Suppressor macrophage treated with lipopolysaccharide for 1 hour (primary cell): Measurements from ENCODE around the gene EXOSC3.
"Not testable (repeated sequence)": the region's sequence is repeated elsewhere in the genome, so short reads cannot be mapped to it uniquely, and the experiment has no call there.

ENCODE experiments used
- DNase-seq, 3 donors: peaks; one replicate each; pipeline ENCODE4 v3.0.0-alpha.2; 2020 to 2022

The EXOSC3 gene

DNA sequence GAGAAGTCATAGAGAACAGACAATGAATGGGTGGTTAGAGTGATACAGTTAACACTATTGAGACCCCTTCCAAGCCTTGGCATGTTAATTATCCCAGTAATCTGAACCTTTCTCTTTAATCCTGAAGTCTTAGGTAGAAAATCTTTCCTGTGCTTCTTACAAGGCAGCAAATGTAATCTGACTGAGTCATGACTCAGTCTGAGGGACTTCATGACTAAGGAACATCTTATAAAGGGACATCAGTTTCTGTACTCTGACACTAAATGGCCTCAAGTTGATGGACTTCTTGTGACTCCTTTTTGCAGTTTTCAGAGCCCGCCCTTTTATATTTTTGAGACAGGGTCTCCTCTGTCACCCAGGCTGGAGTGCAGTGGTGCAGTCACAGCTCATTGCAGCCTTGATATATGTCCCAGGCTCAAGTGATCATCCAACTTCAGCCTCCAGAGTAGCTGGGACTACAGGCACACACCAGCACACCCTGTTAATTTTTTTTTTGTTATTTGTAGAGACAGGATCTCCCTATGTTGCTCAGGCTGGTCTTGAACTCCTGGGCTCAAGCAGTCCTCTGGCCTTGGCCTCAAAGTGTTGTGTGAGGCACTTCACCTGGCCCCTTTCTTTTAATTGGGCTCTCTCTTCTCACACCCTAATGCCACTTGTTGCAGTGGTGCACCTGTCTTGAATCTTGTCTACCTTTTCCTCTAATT, 9.5 kb downstream of the EXOSC3 start:
- DNase-seq: no peak

DNA sequence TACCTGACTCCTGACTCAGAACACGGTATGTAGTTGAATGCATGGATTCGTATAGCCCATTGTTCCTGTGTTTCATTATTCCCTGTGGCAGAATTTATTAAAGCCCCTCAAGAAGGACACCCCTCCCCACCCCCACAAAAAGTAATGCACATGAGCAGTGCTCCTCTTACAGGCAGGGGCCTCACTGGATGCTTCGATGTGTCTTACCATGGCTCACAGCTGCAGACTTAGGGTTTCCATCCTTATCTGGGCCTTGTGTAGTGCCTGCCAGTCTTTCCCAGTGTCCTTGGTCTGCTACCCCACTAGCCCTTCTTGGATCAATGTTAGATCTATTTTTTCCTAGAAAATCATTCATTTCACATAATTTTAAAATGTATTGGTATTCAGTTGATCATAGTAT, 14.9 kb downstream of the EXOSC3 start:
- no peak for DNase-seq

DNA sequence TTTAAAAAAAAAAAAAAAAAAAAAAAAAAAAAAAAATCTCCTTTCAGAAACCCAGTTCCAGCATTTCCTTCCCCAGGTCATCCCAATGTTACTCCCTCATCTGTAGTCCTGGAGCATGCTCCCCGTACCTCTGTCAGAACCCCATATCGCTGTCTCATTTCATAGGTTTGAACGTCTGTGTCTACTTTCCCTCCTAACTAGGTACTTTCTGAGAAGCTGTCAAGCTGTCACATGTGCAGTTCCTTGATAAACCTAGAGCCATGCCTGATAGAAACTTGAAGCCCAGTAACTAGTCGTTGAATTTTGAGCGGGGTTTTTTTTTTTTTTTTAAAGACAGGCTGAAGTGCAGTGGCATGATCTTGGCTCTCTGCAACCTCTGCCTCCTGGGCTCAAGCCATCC, 15.6 kb downstream of the EXOSC3 start:
- DNase-seq: no peak

DNA sequence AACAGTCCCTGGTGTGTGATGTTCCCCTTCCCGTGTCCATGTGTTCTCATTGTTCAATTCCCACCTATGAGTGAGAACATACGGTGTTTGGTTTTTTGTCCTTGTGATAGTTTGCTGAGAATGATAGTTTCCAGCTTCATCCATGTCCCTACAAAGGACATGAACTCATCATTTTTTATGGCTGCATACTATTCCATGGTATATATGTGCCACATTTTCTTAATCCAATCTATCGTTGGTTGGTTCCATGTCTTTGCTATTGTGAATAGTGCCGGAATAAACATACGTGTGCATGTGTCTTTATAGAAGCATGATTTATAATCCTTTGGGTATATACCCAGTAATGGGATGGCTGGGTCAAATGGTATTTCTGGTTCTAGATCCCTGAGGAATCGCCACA, 19.6 kb downstream of the EXOSC3 start:
- DNase-seq: not testable (repeated sequence)

DNA sequence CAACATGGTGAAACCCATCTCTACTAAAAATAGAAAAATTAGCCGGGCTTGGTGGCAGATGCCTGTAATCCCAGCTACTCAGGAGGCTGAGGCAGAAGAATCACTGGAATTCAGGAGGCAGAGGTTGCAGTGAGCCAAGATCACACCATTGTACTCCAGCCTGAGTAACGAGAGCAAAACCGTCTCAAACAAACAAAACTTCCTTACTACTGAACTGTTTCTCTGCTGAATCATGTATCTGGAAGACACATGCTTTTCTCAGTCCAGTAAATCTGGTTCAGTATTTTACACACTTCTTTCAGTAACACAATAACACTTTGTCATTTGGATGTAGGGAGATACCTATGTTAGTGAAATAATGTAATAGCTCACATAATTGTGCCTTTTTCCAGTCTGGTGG, 23.4 kb downstream of the EXOSC3 start:
- no peak for DNase-seq

DNA sequence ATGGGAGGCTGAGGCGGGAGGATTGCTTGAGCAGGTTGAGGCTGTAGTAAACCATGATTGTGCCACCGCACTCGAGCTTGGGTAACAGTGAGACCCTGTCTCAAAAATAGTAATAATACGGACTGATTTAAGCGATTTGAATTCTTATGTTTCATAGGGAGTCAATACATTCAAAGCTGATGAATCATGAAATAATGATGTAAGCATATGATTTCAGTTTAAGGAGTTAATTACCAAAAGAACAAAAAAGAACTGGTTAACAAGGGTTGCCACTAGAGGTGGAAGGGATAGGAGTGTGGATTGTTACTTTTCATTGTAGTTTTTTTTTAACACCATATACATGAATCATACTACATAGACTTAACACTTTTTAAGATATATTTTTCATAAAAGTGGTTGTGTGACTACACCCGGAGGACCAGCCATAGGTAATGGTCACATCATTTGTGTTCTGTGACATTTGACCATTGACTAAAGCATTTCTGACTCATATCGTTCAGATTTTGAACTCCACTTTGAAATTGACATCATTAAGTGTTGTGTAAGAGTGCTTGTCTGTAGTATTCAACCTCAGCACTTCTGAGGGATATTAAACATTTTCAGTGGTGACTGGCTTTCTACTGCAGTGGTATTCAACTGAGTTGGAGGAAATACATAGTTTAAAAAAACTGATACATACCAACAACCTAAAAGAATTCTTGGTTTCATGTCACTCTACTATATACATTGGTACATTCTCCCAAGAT, 24.3 kb downstream of the EXOSC3 start:
- peak; percentile 2 to 54 (median 33) for DNase-seq

DNA sequence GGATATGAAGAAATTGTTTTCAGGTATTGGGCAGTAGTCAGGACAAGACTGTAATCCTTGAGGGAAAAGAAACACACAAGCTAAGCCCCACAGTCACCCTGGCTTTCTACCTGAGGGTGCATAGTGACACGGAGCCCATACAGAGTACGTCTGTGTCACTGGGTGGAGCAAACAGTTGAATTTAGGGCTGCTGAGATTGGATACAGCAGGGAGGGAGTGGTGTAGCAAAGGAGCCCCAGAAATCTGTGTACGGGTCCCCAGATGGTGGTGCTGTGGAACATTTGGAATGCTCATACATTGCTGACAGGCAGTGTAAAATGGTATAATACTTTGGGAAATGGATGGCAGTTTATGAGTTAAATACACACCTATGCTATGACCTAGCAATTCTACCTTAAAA, 26.1 kb downstream of the EXOSC3 start:
- no peak for DNase-seq

DNA sequence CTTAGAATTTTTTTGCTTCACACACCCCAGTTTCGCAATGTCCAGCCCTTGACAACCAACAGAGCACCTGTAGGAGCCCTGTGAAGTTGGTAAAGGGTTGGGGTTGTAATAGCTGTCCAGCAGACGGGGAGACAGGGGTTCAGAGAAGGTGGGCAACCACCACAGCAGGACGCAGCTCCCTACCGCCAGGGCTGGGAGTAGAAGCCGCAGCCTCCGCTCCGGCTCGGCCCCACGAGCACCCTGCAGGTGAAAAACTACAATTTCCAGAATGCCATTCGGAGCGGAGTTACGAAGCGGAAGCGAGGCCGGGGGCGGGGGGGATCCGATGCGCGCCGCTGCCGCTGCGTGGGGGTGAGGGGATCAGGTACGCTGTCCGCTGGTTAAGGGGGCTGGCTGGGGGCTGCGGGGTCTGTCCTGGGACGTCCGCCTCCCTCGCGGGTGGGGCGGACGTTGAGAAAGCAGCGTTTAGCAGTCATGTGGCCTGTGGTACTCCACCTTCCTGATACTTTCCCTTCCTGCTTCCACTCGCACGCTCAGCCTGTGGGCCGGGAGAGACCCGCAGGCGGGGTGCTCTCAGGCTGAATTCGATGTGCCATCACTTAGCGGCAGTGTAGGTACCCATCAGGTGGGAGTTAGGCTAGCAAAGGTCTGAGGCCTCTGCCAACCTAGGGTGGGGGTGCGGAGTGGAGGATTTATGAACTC, 31.2 kb downstream of the EXOSC3 start, which contains the start of gene TRMT10B:
Gene TRMT10B (plus strand): TSS at position 317 of the 702 bp plus-strand sequence. CDS start 8,127 bp downstream, outside the sequence.
- DNase-seq: peak; percentile 67 to 84 (median 83)

DNA sequence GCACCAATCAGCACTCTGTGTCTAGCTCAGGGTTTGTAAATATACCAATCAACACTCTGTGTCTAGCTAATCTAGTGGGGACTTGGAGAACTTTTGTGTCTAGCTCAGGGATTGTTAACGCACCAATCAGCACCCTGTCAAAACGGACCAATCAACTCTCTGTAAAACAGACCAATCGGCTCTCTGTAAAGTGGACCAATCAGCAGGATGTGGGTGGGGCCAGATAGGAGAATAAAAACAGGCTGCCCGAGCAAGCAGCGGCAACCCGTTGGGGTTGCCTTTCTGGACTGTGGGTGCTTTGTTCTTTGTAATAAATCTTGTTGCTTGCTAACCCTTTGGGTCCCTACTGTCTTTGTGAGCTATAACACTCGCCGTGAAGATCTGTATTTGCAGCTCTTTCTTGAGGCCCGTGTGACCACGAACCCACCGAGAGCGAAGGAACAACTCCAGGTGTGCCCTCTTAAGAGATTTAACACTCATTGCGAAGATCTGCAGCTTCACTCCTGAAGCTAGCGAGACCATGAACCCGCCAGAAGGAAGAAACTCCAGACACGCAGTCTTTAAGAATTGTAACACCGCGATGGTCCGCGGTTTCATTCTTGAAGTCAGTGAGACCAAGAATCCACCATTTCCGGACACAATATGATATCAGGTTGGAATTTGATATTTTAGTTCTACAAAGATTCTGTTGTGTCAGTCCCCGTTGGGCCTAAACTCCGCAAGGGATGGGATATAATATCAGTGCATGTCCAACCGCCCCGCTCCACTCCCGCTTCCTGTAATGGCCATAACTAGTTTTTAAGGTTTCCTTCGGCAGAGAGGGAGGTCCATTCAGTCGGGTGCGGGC, 32.0 kb downstream of the EXOSC3 start:
- peak in 1 of 3 donors; percentile 20 for DNase-seq

DNA sequence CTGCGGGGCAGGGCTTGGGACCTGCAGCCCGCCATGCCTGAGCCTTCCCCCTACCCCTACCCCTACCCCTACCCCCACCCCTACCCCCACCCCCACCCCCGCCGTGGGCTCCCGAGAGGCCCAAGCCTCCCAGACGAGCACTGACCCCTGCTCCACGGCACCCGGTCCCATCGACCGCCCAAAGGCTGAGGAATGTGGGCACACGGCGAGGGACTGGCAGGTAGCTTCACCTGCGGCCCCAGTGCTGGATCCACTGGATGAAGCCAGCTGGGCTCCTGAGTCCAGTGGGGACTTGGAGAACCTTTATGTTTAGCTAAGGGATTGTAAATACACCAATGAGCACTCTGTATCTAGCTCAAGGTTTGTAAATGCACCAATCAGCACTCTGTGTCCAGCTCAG, 32.8 kb downstream of the EXOSC3 start:
- not testable (repeated sequence) for DNase-seq

DNA sequence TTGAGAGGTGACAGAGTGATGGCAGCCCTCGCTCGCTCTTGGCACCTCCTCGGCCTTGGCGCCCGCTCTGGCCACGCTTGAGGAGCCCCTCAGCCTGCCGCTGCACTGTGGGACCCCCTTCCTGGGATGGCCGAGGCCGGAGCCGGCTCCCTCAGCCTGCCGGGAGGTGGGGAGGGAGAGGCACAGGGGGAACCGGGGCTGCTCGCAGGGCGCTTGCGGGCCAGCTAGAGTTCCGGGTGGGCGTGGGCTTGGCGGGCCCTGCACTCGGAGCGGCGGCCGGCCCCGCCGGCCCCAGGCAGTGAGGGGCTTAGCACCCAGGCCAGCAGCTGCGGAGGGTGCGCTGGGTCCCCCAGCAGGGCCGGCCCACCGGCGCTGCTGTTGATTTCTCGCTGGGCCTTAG, 33.2 kb downstream of the EXOSC3 start:
- DNase-seq: not testable (repeated sequence)

DNA sequence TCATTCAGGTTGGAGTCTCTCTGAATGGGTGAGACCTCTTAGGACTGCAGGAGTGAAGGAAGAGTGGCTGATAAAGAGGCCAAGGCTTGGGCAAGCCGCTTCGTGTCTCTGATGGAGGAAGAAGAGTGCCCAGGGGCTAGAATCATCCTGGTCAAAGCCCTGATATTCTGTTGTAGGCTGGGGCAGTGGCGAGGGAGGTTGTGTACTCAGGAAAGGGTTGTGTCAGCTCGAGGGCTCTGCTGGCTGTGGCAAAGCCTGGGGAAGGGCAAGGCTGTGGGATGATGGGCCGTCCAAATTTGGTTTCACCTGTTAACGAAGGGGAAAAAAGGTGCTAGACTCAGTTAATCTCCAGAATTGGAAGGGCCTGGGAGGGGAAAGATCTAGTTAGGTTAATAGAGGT, 33.7 kb downstream of the EXOSC3 start:
- no peak for DNase-seq

DNA sequence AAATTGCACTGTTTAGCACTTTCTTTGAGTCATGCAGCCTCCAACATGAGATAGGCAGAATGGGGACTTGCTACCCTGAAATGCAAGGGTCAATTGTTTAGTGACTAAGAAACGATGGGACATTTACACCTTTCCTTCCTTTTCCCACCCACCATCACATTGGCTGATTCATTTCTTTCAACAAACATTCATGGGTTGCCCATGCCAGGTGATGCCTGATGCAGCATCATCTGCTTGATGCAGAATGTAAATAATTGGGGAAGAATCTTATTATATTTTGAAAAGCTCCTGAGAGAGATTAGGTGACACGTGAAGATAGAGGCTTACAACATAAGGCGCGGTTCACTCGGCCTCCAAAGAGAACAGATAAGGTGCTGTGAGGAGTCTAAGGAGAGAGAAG, 35.7 kb downstream of the EXOSC3 start:
- DNase-seq: peak in 1 of 3 donors; percentile 3

DNA sequence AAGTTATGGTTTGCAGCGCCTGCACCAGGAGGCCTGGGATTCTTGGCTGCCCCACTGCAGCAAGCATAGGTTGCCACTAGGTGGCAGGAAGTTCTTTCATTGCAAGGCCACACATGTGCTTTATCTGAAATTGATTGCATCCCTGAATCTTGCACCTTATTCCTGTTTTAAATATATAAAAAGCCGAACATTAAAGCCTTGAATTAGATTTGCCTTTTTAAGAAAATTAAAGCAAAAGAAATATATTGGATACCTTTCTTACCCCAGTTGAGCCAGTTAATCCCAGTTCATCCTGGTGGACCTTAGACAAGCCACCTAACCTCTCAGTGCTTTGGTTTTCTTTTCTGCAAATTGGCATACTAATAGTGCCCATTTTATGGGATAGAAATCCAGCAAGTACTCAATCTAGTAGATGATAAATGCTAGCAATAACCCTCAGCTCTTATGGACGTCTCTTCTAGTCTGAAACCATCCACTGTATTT, 37.6 kb downstream of the EXOSC3 start:
- DNase-seq: peak; percentile 58 to 73 (median 70)

DNA sequence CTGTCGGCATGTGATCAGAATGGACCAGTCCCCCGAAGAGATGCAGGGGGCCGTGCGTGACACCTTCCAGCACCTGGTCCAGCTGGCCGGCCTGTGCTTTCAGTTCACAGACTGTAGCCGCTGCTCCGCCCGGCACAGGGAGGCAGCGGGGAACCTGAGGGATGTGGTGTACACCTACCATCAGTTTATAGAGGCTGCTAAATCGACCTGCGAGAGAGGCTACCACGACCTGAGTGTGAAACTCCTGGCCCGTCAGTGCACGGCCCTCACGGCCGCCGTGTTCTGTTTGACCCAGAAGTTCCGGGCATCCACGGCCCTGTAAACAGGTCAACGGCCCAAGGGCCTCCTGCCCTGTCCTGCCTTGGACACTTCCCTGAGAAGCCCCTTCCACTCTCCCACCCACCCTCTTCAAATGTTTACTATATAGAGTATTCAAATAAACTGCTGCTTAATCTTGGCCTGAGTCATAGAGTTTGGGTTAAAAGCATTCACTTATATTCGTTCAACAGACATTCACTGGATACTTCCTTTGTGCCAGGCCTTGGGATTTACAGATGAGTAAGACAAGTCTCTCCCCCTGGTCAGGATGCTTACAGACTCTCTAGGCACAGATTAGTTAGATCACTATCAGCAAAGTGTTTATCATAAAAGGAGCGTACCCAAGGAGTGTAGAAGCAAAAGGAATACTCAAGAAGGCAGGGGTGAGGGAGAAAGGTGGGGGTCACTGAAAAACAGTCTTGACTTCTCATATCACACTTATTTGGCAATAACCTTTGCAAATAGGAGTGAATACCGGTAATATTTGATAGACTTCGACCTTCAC, 38.2 kb downstream of the EXOSC3 start:
- no peak for DNase-seq

DNA sequence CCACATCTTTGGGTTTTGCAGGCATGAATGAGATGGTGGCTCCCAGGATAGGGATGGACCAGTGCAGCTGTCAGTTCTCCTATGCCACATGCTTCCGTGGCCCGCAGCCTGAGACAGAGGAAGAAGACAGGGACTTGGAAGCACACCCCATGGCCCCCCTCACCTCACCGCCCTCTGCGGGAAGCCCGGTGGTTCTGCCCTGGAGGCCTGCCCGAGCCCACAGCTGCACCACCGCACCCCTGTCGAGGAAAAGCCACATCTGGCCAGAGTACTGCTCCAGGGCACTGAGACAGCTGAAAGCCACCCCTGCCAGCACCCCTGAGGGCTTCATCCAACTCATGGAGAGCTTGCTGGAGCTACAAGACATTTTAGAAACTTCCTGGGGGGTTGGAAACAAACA, 38.9 kb downstream of the EXOSC3 start:
- no peak for DNase-seq

DNA sequence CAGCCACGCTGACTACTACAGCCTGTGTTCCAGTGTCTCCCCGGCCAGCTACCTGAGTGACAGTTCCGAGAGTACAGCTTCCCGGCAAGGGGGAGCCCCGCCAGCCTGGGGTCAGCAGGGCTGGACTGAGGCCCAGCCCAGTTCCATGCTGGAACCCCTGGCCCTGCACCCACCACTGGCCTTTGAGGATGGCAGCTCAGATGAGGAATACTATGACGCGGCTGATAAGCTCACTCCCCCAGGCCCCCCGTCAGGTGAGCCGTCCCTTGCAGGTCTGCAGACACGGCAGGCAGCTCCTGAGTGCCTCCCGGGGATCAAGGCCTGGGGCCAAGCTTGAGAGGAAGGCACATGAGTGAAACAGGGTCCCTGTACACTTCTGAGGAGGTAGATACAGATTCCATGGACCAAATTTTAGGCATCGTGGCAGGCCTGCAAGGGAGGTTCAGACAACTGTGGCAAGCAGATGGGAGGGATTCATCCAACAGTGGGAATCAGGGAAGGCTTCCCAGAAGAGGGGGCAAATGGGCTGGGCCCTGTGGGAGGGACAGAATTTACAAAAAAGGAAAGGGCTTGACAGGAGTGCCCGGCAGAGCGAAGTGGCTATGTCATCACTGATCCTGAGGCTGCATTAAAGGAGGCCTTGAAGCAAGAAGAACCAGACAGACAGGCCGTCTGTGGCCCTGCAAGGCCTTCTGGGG, 44.1 kb downstream of the EXOSC3 start:
- no peak for DNase-seq

DNA sequence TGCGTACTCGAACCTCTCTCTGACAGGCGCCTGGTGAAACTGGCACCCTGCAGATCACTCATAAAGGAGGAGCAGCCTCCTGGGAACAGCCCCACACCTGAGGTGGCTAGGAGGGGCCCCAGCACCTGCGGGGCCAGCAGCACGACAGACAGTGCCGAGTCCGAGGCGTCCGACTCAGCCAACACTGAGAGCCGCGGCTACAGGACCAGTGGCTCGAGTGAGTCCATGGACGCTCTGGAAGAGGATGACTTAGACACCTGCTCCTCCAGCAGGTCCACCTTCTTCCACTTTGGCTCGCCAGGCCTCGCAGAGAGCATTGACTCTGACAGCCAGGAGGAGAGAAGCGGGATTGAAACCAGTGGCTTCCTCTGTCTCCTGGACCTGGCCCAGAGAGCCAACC, 44.7 kb downstream of the EXOSC3 start:
- DNase-seq: no peak

DNA sequence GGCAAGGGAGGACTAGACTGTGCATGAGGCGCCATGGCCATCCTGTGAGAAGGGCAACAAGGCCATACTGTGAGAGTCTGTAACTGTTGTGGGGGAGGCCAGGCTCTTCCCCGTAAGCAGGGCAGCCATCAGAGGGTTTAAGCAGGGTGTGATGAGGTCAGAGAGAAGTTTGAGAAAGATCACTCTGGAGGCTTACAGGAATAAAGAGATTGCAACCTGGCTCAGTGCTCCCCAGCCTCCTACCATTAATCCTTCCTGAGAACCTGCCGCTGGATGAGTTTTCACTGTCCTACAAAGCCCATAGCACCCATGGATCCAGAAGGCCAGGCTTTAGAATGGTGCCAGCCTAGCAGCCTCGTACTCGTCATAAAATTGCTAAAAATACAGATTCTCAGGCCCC, 45.6 kb downstream of the EXOSC3 start:
- no peak for DNase-seq

DNA sequence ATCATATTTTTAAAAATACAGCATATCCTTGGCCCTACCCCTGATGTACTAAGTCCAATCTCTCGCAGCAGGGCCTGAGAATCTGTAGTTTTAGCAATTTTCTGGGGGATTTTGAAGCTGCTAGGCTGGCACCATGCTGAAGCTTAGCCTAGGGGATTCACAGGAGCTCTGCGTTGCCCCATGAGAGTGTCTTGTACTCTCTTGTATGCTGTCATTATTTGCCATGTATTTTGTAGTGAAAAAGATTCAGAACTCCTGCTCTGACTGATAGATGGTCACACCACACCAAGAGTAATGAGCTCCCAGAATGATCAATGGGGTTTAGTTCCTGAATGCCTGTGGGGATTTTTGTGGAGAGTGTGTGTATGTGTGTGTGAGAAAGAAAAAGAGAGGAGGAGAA, 51.9 kb downstream of the EXOSC3 start:
- DNase-seq: no peak
